Nucleus accumbens (tissue), 56 donors: Measurements from ENCODE around the gene LY6G6D.
A peak's percentile ranks its signal among the peaks of the same experiment; 100 is the strongest.
"Not testable (repeated sequence)": the region's sequence is repeated elsewhere in the genome, so short reads cannot be mapped to it uniquely, and the experiment has no call there.

ENCODE experiments used
- DNase-seq, 56 donors: peaks; one replicate each; lab custom pipeline; 2025; lab: John Stamatoyannopoulos, UW

LY6G6D gene

DNA sequence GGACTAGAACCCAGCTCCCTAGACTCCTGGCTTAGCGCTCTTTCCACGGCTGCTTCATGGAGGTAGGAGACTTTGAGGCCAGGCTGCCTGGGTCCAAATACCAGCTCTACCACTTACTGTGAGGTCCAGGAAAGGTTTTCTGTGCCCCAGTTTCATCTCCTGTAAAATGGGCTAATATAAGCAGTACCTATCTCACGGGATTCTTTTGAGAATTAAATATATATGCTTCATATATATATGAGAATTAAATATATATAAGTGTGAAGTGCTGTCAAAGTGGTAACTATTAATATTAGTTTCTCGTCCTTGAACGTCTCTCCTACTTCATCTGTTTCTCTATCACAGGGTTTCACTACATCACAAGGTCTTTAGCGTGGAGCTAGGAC is 24.1 kb upstream of the LY6G6D start:
- no peak for DNase-seq

DNA sequence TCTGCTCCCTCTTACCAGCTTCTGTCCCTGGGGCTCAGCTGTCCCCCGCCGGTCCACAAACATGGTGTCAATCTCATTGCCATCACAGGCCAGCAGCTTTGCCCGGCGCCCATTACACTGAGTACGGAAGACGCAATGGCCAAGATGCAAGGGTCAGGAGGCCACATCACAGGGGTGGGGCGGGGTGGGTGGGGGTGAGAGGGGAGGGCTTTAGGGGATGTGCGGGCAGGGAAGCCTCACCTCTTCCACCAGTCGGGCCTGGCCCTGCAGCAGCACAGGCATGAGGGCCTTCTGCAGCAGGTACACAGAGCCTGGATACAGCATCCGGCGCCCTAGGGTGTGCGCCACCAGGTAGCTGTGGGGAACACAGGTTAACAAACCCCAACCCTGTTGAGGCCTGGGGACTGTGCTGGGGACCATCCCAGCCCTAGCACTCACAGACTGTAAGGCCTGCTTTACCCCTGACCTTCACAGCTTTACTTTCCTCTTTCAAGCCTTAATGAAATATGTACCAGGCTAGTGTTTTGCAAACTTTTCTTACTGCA is 23.5 kb upstream of the LY6G6D start:
- no peak for DNase-seq

DNA sequence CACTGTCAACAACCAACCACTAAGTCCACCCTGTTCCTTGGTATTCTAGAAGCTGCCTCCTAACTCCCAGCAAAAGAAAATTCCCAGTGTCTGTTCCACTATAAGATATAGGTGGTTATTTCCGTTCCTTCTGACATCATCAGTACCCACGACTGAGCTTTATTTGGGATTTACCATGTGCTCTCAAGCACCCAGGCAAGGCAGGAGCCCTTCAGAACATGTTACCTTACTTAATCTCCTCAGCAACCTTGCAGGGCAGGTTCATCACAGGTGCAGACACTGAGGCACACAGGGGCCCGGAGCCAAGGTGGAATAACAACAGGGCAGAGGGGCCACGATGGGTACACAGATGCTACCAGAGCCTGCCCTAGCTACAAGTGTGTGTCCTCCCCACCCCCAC is 22.8 kb upstream of the LY6G6D start:
- DNase-seq: peak in 1 of 56 donors; percentile 6

DNA sequence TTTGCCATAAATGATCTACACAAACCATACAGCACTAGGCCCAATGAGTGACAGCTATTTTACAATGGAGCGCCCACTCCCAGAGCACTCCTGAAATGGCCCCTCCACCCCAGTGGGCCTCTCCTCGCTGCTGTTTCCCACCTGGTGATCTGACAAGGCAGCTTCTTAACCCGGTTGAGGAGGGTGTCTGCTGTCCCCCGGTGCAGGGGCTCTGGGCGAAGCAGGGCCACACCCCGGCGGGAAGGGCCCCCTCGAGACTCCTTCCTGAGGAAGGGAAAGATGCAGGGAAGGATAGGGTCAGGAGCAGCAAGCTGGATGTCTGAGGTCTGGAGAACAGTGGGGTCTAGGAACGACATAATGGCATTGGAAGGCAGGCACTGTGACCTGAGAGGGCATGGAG is 22.3 kb upstream of the LY6G6D start:
- DNase-seq: no peak

DNA sequence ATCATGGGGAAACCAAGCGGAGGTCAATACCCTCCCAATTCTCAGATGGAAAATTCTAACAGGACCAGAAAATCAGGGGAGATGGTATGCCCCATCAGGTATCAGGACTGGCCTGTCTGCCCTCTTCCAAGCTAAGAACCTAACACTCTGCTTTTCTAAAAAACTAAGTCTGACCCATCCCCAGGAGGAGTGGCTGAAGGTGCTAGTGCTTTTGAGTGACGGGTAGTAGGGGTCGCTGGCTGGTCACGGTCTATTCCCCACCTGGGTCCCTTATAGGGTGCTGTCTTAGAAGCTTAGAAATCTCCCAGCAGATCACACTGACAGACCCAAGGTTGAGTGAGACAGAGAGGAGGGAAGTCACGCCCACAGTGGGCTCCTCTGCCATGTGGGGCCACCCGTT is 21.6 kb upstream of the LY6G6D start:
- DNase-seq: no peak

DNA sequence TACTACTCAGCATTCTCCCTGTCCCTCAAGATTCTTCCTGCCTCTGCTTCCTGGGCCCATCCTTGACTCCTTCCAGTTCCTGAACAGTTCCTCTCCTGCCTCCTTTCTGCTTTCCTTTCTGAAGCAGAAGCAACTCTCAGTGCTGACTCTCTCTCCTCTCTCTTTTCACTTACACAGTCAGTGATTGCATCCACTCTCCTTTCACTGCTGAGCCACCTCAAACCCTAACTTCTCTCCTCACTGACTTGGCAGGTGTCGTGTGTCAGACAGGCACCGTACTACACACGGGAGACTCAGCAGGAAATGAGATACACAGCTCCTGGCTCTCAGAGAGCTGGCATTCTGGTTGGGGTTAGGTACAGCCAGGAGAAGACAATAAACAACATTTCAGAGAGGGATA is 17.6 kb upstream of the LY6G6D start:
- no peak for DNase-seq

DNA sequence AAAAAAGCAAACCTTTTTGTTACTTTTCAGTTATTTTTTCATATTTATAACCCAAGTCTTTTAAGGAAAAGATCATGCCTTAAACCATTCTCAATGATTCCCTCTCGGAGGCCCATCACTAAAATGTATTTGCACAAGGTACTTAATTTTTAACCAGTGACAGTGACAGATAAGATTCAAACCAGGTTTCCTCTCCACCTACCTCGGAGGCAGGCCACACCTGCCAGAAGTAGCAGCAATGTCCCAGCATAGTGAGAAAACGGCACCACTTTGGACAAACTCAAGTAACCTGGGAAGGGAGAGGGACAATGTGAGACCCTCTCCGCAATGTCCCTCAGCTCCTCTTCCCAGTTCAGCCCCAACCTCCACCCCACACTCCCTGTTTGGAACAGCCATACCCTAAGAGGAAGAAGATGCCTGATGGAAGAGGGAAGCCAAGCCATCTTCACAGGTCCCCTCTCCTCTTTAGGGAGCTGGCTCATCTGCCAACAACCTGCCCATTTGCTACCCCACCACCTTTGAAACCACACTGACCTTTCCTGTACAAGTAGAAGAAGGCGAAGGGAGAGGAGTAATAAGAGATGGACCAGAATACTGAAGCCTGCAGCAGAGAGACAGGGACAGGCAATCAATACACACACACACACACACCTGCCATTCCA is 14.3 kb upstream of the LY6G6D start:
- DNase-seq: no peak

DNA sequence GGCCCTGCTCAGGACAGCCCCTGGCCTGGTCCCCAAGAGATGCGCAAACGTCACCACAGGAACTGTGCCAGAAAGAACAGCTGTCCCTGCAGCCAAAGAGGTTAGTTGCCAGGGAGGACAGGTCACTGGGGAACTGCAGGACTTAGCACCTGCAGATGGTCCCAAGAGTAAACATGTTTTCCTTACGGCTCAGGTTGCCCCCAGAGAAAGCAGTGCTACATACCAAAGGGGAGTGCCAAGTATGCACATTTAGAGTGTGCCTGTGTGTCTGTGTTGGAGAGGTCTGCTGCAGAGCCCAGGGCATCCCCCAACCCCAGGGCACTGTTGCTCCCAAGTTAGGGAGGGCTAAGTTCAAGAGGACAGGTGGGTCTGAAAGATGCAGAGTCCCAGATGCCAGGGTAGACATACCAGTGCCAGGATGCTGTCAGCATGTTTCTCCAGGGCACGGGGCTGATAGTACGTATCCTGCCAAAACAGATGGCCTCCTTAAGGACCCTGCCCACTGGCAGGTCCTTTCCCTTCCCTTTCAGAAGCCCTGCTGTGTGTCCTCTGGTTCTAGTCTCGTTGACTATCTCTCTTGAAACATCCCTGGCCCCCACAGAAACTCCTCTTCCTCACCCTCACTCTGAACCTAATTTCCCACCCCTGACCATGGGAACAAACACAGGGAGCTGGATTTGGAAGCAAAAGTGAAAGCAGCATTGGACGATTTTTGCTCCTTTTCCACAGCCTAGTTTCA is 13.3 kb upstream of the LY6G6D start:
- no peak for DNase-seq

DNA sequence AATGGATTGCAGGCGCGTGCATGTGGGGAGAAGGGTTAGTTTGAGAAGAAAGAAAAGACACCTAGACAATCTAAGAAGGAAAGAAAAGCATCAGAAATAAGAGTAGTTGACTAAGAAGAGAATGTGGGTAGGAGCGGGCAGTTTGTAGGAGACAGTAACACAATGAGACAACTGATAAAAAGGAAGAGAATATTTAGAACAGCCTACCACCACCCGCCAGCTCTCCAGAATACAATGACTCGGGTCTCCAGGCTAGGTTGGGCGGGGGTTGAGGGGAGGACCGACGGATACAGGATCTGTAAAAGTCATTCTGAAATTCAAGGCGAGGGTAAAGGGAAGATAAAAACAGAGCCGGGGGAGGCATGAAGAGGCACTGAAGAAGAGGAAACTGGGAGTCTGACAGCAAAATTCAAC is 12.7 kb upstream of the LY6G6D start:
- DNase-seq: peak in 1 of 56 donors; percentile 62

DNA sequence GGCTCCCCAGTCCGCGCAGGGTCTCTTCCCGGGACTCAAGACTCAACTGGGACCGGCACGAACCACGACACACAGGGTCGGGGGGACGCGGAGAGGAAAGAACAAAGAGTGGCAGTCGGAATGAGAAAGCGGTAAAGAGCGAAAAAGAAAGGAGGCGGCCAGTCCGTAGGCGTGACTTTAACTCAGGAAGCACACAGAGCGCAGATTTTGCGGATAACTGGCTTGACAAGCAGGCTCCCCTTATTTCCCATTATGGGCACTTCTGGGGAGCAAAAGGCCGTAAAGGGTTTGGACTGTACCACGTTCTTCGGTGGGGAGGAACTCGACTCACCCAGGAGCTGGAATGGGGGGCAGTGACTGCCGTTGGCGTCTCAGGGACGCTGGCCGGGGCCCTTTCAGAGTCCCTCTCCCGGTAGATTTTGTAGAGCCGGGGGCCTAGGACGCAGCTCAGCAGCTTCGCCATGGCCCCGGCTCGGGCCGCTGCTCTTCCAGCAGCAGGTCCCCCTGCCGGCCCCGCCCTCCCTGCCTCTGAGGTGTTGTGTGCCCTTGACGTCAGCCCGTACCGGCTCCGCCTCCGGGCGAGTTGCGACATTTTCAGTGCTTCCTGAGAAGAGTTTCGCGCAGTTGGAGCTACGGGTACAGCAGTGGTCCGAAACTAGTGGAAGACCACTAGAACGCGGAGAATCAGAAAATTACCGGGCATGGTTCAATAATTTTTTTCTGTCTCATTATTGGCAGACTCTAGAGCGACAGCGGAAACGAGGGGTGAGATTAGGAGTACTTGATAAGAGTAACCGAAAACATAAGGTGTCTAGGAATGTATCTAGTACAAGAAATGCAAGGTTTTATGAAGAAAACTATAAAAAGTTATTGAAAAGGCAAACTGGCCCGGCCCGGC is 12.1 kb upstream of the LY6G6D start, which contains the start of gene ABHD16A:
TSS of gene ABHD16A (minus strand) at position 506 of the 898 bp plus-strand sequence. CDS start at position 463, 43 bp downstream.
- peak; percentile 73 to 99 (median 96) for DNase-seq

DNA sequence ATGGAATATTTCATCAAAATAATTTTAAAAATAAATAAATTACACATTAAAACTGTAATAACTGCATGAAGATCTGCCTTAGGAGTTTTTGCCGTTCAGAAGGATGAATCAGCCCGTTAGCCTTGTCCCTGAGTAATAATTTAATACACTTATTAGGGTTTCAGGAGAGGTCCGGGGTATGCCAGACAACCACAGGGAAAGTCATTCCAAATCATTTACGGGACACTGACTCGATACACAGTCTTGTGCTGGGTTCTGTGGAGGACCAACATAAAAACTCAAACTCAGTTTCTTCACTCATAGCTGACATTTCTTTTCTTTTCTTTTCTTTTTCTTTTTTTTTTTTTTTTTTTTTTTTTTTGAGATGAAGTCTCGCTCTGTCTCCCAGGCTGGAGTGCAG is 9.2 kb upstream of the LY6G6D start:
- no peak for DNase-seq

DNA sequence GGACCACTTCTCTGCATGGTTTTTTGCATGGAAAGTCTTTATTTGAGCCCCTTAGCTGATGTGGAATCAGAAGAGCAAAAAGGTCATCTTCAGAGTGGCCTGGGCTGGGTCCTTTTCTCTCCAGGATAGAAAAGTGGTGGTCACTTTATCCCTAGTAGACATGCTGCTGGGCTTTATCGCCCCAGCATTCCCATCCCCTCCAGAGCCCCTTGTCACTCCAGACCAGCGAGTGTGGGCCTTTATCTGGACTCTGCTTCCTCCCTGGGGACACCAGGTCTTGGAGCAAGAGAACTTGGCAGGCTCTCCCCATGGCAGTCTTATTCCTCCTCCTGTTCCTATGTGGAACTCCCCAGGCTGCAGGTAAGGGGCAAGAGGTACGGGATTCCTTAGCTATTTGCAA is 8.5 kb upstream of the LY6G6D start, which contains the start of gene LY6G6F:
TSS of gene LY6G6F (plus strand) at position 268 of the 400 bp plus-strand sequence. CDS start at position 309, 41 bp downstream.
- DNase-seq: no peak

DNA sequence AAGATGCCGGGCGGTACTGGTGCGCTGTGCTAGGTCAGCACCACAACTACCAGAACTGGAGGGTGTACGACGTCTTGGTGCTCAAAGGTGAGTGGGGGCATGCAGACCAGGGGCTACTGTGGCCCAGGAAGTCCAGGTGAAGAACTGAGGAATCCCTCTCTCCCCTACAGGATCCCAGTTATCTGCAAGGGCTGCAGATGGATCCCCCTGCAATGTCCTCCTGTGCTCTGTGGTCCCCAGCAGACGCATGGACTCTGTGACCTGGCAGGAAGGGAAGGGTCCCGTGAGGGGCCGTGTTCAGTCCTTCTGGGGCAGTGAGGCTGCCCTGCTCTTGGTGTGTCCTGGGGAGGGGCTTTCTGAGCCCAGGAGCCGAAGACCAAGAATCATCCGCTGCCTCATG is 7.4 kb upstream of the LY6G6D start:
- DNase-seq: no peak

DNA sequence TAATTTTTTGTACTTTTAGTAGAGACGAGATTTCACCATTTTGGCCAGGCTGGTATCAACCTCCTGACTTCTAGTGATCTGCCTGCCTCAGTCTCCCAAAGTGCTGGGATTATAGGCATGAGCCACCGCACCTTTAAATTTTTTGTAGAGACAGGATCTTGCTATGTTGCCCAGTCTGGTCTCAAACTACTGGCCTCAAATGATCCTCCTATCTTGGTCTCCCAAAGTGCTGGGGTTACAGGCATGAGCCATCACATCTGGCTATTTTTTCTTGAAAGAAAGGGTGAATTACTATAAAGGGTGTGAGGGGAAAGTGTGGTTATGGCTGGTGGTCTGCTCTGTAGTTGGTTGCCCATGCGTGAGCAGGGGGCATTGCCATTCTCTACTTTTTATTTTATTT is 6.9 kb upstream of the LY6G6D start:
- DNase-seq: no peak

DNA sequence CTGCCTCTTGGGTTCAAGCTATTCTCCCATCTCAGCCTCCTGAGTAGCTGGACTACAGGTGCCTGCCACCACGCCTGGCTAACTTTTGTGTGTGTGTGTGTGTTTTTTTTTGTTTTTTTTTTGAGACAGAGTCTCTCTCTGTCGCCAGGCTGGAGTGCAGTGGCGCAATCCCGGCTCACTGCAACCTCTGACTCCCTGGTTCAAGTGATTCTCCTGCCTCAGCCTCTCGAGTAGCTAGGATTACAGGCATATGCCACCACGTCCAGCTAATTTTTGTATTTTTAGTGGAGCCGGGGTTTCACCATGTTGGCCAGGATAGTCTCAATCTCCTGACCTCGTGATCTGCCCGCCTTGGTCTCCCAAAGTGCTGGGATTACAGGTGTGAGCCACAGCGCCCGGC is 6.0 kb upstream of the LY6G6D start:
- not testable (repeated sequence) for DNase-seq

DNA sequence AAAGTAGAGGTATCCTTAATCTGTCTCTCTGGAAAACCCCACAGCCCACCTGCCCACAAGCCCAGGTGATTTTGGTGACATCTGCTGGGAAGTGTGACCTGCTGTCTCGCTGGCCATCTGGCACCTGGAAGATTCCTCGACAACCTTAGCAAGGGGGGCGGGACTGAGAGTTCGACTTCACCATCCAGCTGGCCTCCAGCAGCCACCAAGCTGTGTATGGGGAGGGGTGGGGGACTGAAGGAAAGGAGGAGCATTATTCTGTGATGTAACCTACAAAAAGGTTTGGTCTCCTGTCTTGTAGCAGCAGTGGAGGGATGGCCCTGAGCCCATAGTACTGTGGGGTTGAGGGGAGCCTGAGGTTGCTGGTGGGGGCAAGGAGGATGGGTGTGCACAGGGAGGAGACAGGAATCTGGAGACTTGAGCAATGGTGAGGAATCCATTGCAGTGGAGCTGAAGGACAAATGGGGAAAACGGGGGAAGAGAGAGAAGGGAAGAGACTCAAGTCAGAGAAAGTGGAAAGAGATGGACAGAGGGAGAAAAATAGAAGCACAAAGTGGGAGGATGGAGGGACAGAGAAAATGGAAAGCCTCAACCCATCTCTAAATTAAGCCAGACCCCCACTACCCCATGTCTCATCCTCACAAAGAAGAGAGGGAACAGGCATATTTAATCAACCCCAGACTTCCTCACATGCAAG is 4.5 kb upstream of the LY6G6D start:
- DNase-seq: no peak

DNA sequence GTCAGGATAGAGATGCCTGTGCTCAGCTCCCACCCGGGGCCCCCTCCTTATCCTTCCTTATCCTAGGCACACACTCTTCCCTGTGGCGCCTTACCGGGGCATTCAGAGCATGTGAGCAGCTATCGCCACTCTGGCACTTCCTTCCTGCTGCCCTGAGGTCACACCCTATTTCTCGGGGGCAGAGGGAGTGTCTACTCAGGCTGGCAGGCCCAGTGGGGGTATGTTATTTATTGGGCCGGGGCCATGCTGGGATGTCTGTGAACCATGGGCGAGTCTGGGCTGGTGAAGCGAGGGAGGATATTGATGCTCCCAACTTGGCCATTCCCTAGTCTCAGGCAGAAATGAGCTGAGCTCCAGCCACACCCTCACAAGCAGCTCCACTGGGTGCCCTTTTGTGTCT is 3.9 kb upstream of the LY6G6D start:
- DNase-seq: no peak

DNA sequence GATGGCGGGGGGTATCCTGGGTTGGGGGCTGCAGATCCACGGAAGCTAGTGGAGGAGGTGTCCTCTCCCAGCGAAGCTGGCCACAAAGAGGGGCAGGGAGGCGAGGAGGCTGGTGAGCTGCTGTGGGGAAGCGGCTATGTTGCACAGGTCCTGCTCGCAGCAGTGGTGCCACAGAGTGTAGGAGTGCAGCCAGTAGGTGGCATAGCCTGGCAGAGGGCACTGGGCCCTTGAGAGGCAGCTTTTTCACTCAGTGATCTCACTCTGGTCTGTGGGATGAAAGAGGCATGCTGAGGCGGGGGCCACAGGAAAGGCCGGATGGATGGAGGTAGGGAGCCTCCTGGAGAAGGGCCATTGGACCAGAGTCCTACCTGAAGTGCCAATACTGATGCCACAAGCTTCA is 2.9 kb upstream of the LY6G6D start:
- DNase-seq: no peak

DNA sequence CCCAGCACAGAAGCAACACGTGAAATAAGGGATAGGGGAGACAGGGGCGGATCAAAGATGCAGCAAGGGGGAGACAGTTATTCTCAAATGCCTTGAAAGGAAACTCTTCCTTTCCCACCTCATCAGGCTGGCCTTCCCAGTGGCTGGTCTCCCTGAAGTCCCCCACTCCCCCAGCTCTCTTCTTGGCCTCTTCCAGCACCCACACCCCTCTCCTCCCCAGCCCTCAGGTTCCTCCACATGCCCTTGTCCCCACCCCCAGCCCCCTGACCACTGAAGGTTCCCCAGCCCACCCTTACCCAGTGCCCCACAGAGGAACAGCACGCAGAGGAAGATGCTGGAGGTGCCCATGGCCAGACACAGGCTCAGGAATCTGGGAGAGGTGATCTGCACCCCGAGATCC is 1.7 kb upstream of the LY6G6D start:
- DNase-seq: no peak

DNA sequence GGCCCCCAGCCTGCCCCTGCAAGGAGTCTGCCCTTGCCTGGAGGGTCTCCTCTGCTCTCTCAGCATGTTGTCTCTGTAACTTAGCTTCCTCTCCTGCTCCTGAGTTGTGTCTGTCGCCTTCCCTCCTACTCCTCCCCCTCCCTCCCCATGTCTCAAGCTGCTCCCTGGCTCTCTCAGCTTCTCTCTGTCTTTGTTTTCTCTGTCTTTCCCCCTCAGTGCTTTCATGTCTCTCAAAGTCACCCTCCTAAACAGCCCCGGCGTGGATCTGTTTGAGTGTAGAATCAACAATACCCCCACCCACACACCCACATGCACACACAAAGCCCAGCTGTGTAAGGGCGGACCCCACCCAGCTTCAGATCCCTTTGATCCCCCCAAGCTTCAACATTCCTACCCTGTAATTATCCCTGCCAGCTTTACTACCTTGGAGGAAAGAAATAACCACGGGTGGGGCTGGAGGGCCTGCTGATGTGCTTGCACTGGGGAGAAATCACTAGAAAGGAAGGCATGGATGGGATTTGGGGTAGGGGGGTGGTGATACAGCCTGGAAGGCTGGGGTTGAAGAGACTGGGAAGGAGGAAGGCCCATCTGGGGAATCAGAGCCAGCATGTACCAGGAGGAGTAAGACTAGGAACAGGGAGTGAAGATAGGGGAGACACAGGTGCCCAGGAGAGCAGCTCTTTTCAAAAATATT is 1.0 kb upstream of the LY6G6D start:
- DNase-seq: no peak
